Measurements from ENCODE around the gene DNPH1. TPM values are rescaled to one million over a fixed set of nuclear protein-coding genes. Genes with fewer than 3 reads are reported as not detected.
A peak's percentile ranks its signal among the peaks of the same experiment; 100 is the strongest.

The DNPH1 gene
- total RNA-seq, 3 donors from 2014 or later = 42.7 to 69.0 (median 45.7) TPM

GRCh38 chr6:43181621-43181941, 47.7 kb downstream of the DNPH1 start:
- ATAC-seq = no peak
- DNase-seq = no peak
- Histone ChIP-seq H3K9me3 (no peaks in the 10 kb centered on the region), H3K4me1 (ENCODE audit: low read depth) (peaks cover 9% of the 10 kb centered on the region), H3K4me3 (peak overlapping the region; percentile 51), H3K36me3 (ENCODE audit: low read depth) (no peaks in the 10 kb centered on the region)
- no peak for TF ChIP-seq CTCF (IDR thresholded peaks at IDR 0.05)
- intact Hi-C loops (cut with DNase I, micrococcal nuclease) = no loop called here

- no peak overlapping the region for H3K4me3 ChIP-seq
- H3K36me3 ChIP-seq (ENCODE audit: low read depth) = no peaks in the 10 kb centered on the region
- DNase-seq (no peak), ATAC-seq (no peak)
- peaks cover 9% of the 10 kb centered on the region for H3K4me1 ChIP-seq (ENCODE audit: low read depth)
- intact Hi-C loops (cut with DNase I, micrococcal nuclease) = no loop called here
- TF ChIP-seq CTCF (IDR thresholded peaks at IDR 0.05) = no peak
- H3K9me3 ChIP-seq = no peaks in the 10 kb centered on the region
Measured at GRCh38 chr6:43180985-43181384, 48.3 kb downstream of the DNPH1 start.

GRCh38 chr6:43180058-43180457, 49.2 kb downstream of the DNPH1 start:
- no peaks in the 10 kb centered on the region for H3K9me3 ChIP-seq
- ATAC-seq (no peak), DNase-seq (no peak)
- H3K4me3 ChIP-seq = no peak overlapping the region
- TF ChIP-seq CTCF (IDR thresholded peaks at IDR 0.05) = no peak
- no peaks in the 10 kb centered on the region for H3K36me3 ChIP-seq (ENCODE audit: low read depth)
- H3K4me1 ChIP-seq (ENCODE audit: low read depth) = peaks cover 17% of the 10 kb centered on the region
- intact Hi-C loops (cut with DNase I, micrococcal nuclease) = no loop called here

- ATAC-seq (no peak), DNase-seq (no peak)
- intact Hi-C loops (cut with DNase I, micrococcal nuclease) = no loop called here
- Histone ChIP-seq H3K9me3 (no peaks in the 10 kb centered on the region), H3K36me3 (ENCODE audit: low read depth) (no peaks in the 10 kb centered on the region), H3K4me1 (ENCODE audit: low read depth) (peaks cover 25% of the 10 kb centered on the region), H3K4me3 (no peak overlapping the region)
- no peak for TF ChIP-seq CTCF (IDR thresholded peaks at IDR 0.05)
Measured at GRCh38 chr6:43178951-43179830, 50.1 kb downstream of the DNPH1 start.

- Histone ChIP-seq H3K4me3 (no peak overlapping the region), H3K36me3 (ENCODE audit: low read depth) (no peaks in the 10 kb centered on the region), H3K4me1 (ENCODE audit: low read depth) (peaks cover 32% of the 10 kb centered on the region), H3K9me3 (no peaks in the 10 kb centered on the region)
- no peak for ATAC-seq
- DNase-seq = no peak
- intact Hi-C loops (cut with DNase I, micrococcal nuclease) = no loop called here
- no peak for TF ChIP-seq CTCF (IDR thresholded peaks at IDR 0.05)
Measured at GRCh38 chr6:43178150-43178549, 51.1 kb downstream of the DNPH1 start.
